Thyroid gland (tissue), 4 donors: ENCODE results near the gene RNF103.

Experiments used
- CTCF ChIP-seq, 6 experiments: fragments of 200-600 bp in 3 of 6; fragments of 450-650 bp in 3 of 6; sonication (generic) in 3 of 6; IDR thresholded peaks; one replicate each; pipeline ENCODE4 v1.5.1; 2016 to 2019; ENCODE audit warnings: antibody characterized with exemption in 6 of 6, mild to moderate bottlenecking in 2 of 6, inconsistent platforms in 1 of 6, moderate library complexity in 1 of 6
- POLR2A ChIP-seq, 2 donors: fragments of 450-650 bp; IDR thresholded peaks; one replicate each; pipeline ENCODE4 v1.6.1; 2017; ENCODE audit warnings: antibody characterized with exemption in 2 of 2, mild to moderate bottlenecking in 2 of 2, moderate library complexity in 1 of 2

- TF ChIP-seq CTCF (IDR thresholded peaks at IDR 0.05) (no peak), POLR2A (IDR thresholded peaks at IDR 0.05) (no peak)
Observed at GRCh38 chr2:86566158-86566820, 57.4 kb downstream of the RNF103 start.
